Measurements from ENCODE around the gene RIMOC1. TPM values are rescaled to one million over a fixed set of nuclear protein-coding genes. Genes with fewer than 3 reads are reported as not detected.

The RIMOC1 gene
- total RNA-seq, 1 donor from 2014 or later, result 30.8 TPM

GRCh38 chr5:41882765-41883164 lies 21.4 kb upstream of the RIMOC1 start:
- Mint-ChIP-seq H3K27me3 (ENCODE audit: low read depth) (no peaks in the 10 kb centered on the region), H3K36me3 (no peaks in the 10 kb centered on the region), H3K9me3 (peaks cover 9% of the 10 kb centered on the region), H3K4me1 (peaks cover 16% of the 10 kb centered on the region), H3K4me3 (no peak overlapping the region), H3K27ac (no peak overlapping the region)
- DNase-seq (ENCODE audit: low spot score in 2 of 2, unreplicated experiment in 2 of 2), result no peak
- TF ChIP-seq CTCF (IDR thresholded peaks at IDR 0.05; ENCODE audit: unreplicated experiment), result no peak

- Mint-ChIP-seq H3K27me3 (ENCODE audit: low read depth) (no peaks in the 10 kb centered on the region), H3K36me3 (no peaks in the 10 kb centered on the region), H3K4me3 (no peak overlapping the region), H3K9me3 (peaks cover 13% of the 10 kb centered on the region), H3K27ac (no peak overlapping the region), H3K4me1 (peaks cover 16% of the 10 kb centered on the region)
- TF ChIP-seq CTCF (IDR thresholded peaks at IDR 0.05; ENCODE audit: unreplicated experiment), result no peak
- DNase-seq (ENCODE audit: low spot score in 2 of 2, unreplicated experiment in 2 of 2), result no peak
Measured at GRCh38 chr5:41883243-41883642, 20.9 kb upstream of the RIMOC1 start.

- no peak overlapping the region for H3K4me3 Mint-ChIP-seq
- H3K27me3 Mint-ChIP-seq (ENCODE audit: low read depth), result no peaks in the 10 kb centered on the region
- H3K9me3 Mint-ChIP-seq, result peaks cover 13% of the 10 kb centered on the region
- no peak overlapping the region for H3K27ac Mint-ChIP-seq
- DNase-seq (ENCODE audit: low spot score in 2 of 2, unreplicated experiment in 2 of 2), result no peak
- H3K4me1 Mint-ChIP-seq, result peaks cover 12% of the 10 kb centered on the region
- no peak for TF ChIP-seq CTCF (IDR thresholded peaks at IDR 0.05; ENCODE audit: unreplicated experiment)
- H3K36me3 Mint-ChIP-seq, result no peaks in the 10 kb centered on the region
Measured at GRCh38 chr5:41883936-41884335, 20.2 kb upstream of the RIMOC1 start.

- no peak overlapping the region for H3K27ac Mint-ChIP-seq
- H3K36me3 Mint-ChIP-seq, result no peaks in the 10 kb centered on the region
- no peak for DNase-seq (ENCODE audit: low spot score in 2 of 2, unreplicated experiment in 2 of 2)
- peaks cover 10% of the 10 kb centered on the region for H3K4me1 Mint-ChIP-seq
- no peak for TF ChIP-seq CTCF (IDR thresholded peaks at IDR 0.05; ENCODE audit: unreplicated experiment)
- H3K27me3 Mint-ChIP-seq (ENCODE audit: low read depth), result no peaks in the 10 kb centered on the region
- peaks cover 13% of the 10 kb centered on the region for H3K9me3 Mint-ChIP-seq
- H3K4me3 Mint-ChIP-seq, result no peak overlapping the region
Measured at GRCh38 chr5:41885286-41885685, 18.9 kb upstream of the RIMOC1 start.

- Mint-ChIP-seq H3K36me3 (no peaks in the 10 kb centered on the region), H3K4me3 (no peak overlapping the region), H3K27ac (peak overlapping the region; percentile 47), H3K4me1 (peaks cover 11% of the 10 kb centered on the region), H3K9me3 (peaks cover 13% of the 10 kb centered on the region), H3K27me3 (ENCODE audit: low read depth) (peaks cover 8% of the 10 kb centered on the region)
- TF ChIP-seq CTCF (IDR thresholded peaks at IDR 0.05; ENCODE audit: unreplicated experiment), result no peak
- DNase-seq (ENCODE audit: low spot score in 2 of 2, unreplicated experiment in 2 of 2), result no peak
Measured at GRCh38 chr5:41891066-41891707, 13.0 kb upstream of the RIMOC1 start.

- no peak for TF ChIP-seq CTCF (IDR thresholded peaks at IDR 0.05; ENCODE audit: unreplicated experiment)
- Mint-ChIP-seq H3K9me3 (peaks cover 11% of the 10 kb centered on the region), H3K4me1 (peaks cover 11% of the 10 kb centered on the region), H3K36me3 (no peaks in the 10 kb centered on the region), H3K27ac (peak overlapping the region; percentile 15), H3K27me3 (ENCODE audit: low read depth) (peaks cover 16% of the 10 kb centered on the region), H3K4me3 (no peak overlapping the region)
- no peak for DNase-seq (ENCODE audit: low spot score in 2 of 2, unreplicated experiment in 2 of 2)
Measured at GRCh38 chr5:41892031-41892430, 12.1 kb upstream of the RIMOC1 start.
